KOPT-K1 (cell line): ENCODE data around the gene ANO6.
A peak's percentile ranks its signal among the peaks of the same experiment; 100 is the strongest.

Experiments
- H3K27ac ChIP-seq: fragments of 200-600 bp; sonication (generic); 2 replicates; pipeline ENCODE4 v1.5.1; 2016; ENCODE audit warnings: antibody characterized with exemption, mild to moderate bottlenecking, low read depth, low read length; ENCODE audit not compliant: poor library complexity, severe bottlenecking
- H3K36me3 ChIP-seq: fragments of 200-600 bp; sonication (generic); 2 replicates; pipeline ENCODE4 v1.5.1; 2017; ENCODE audit warnings: antibody characterized with exemption, mild to moderate bottlenecking, low read length, moderate library complexity; ENCODE audit not compliant: insufficient read depth
- H3K9me3 ChIP-seq: fragments of 200-600 bp; sonication (generic); 2 replicates; pipeline ENCODE4 v1.5.1; 2017; ENCODE audit warnings: antibody characterized with exemption, low read length, mild to moderate bottlenecking; ENCODE audit not compliant: insufficient read depth, poor library complexity, severe bottlenecking

The ANO6 gene

GRCh38 chr12:45200491-45201043 lies 15.3 kb upstream of the ANO6 start:
- H3K27ac ChIP-seq: peak overlapping the region; percentile 78
- no peaks in the 10 kb centered on the region for H3K9me3 ChIP-seq
- no peaks in the 10 kb centered on the region for H3K36me3 ChIP-seq

- Histone ChIP-seq H3K9me3 (no peaks in the 10 kb centered on the region), H3K27ac (no peak overlapping the region), H3K36me3 (no peaks in the 10 kb centered on the region)
Observed at GRCh38 chr12:45203767-45204166, 12.1 kb upstream of the ANO6 start.

GRCh38 chr12:45204757-45205156 lies 11.1 kb upstream of the ANO6 start:
- H3K27ac ChIP-seq: no peak overlapping the region
- H3K9me3 ChIP-seq: no peaks in the 10 kb centered on the region
- no peaks in the 10 kb centered on the region for H3K36me3 ChIP-seq

GRCh38 chr12:45205165-45205825 lies 10.6 kb upstream of the ANO6 start:
- Histone ChIP-seq H3K36me3 (no peaks in the 10 kb centered on the region), H3K9me3 (no peaks in the 10 kb centered on the region), H3K27ac (no peak overlapping the region)

- Histone ChIP-seq H3K36me3 (no peaks in the 10 kb centered on the region), H3K9me3 (no peaks in the 10 kb centered on the region), H3K27ac (no peak overlapping the region)
Observed at GRCh38 chr12:45208604-45209487, 7.0 kb upstream of the ANO6 start.

- H3K9me3 ChIP-seq: no peaks in the 10 kb centered on the region
- no peak overlapping the region for H3K27ac ChIP-seq
- no peaks in the 10 kb centered on the region for H3K36me3 ChIP-seq
Observed at GRCh38 chr12:45209784-45210183, 6.1 kb upstream of the ANO6 start.

- Histone ChIP-seq H3K27ac (no peak overlapping the region), H3K36me3 (no peaks in the 10 kb centered on the region), H3K9me3 (no peaks in the 10 kb centered on the region)
Observed at GRCh38 chr12:45212064-45212463, 3.8 kb upstream of the ANO6 start.

- Histone ChIP-seq H3K27ac (no peak overlapping the region), H3K36me3 (no peaks in the 10 kb centered on the region), H3K9me3 (no peaks in the 10 kb centered on the region)
Observed at GRCh38 chr12:45213107-45213506, 2.8 kb upstream of the ANO6 start.

- Histone ChIP-seq H3K9me3 (no peaks in the 10 kb centered on the region), H3K36me3 (no peaks in the 10 kb centered on the region), H3K27ac (no peak overlapping the region)
Observed at GRCh38 chr12:45214071-45214470, 1.8 kb upstream of the ANO6 start.

GRCh38 chr12:45214749-45215418 lies 1.0 kb upstream of the ANO6 start:
- Histone ChIP-seq H3K9me3 (no peaks in the 10 kb centered on the region), H3K27ac (peak overlapping the region; percentile 89)

GRCh38 chr12:45216230-45216982 lies 511 bp downstream of the ANO6 start:
- no peaks in the 10 kb centered on the region for H3K9me3 ChIP-seq
- H3K27ac ChIP-seq: peak overlapping the region; percentile 89
- H3K36me3 ChIP-seq: no peaks in the 10 kb centered on the region

More at GRCh38 chr12:45214749-45215418, 1.0 kb upstream of the ANO6 start:
- no peaks in the 10 kb centered on the region for H3K36me3 ChIP-seq

- no peaks in the 10 kb centered on the region for H3K36me3 ChIP-seq
- peak overlapping the region; percentile 89 for H3K27ac ChIP-seq
- H3K9me3 ChIP-seq: no peaks in the 10 kb centered on the region
Observed at GRCh38 chr12:45216983-45217485, 1.1 kb downstream of the ANO6 start.

GRCh38 chr12:45217846-45218245 lies 2.0 kb downstream of the ANO6 start:
- no peaks in the 10 kb centered on the region for H3K9me3 ChIP-seq
- H3K27ac ChIP-seq: peak overlapping the region; percentile 89
- no peaks in the 10 kb centered on the region for H3K36me3 ChIP-seq

- no peak overlapping the region for H3K27ac ChIP-seq
- H3K36me3 ChIP-seq: no peaks in the 10 kb centered on the region
- H3K9me3 ChIP-seq: no peaks in the 10 kb centered on the region
Observed at GRCh38 chr12:45219621-45220020, 3.7 kb downstream of the ANO6 start.
